Astrocyte of the hippocampus (primary cell): ENCODE data around the gene GLCCI1.
A peak's percentile ranks its signal among the peaks of the same experiment; 100 is the strongest.

Experiments used
- DNase-seq: peaks from one replicate; pipeline ENCODE4 v3.0.0; 2011; ENCODE audit warnings: low read depth, low spot score

Gene GLCCI1

GRCh38 chr7:8130663-8131062, 162.1 kb downstream of the GLCCI1 start:
- DNase-seq = no peak

- no peak for DNase-seq
Measured at GRCh38 chr7:8131694-8132605, 163.4 kb downstream of the GLCCI1 start.

GRCh38 chr7:8133188-8133848, 164.7 kb downstream of the GLCCI1 start:
- DNase-seq = peak; percentile 17

- peak; percentile 64 for DNase-seq
Measured at GRCh38 chr7:8134089-8134733, 165.6 kb downstream of the GLCCI1 start.

DNA sequence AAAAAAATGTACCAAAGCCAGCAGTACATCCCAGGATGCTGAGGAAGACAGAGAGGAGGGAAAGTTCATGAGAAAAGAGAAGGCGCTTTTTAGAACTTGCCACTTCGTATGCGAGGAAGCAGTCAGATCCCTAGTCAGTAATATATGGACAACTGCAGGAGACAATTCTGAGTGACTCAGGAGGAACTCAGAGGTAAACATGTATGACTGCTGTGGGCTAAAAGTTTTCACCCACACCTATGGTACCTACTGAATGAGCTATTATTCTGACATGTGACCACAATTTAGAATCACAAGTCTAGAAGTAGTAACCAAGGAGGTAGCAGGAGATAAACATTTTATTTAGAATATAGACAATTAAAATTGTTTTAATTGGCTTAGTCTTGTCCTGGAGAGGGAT, 166.8 kb downstream of the GLCCI1 start:
- DNase-seq = no peak

GRCh38 chr7:8136051-8136730, 167.6 kb downstream of the GLCCI1 start:
- no peak for DNase-seq
